Measurements from ENCODE around the gene ASCL5.

DNA sequence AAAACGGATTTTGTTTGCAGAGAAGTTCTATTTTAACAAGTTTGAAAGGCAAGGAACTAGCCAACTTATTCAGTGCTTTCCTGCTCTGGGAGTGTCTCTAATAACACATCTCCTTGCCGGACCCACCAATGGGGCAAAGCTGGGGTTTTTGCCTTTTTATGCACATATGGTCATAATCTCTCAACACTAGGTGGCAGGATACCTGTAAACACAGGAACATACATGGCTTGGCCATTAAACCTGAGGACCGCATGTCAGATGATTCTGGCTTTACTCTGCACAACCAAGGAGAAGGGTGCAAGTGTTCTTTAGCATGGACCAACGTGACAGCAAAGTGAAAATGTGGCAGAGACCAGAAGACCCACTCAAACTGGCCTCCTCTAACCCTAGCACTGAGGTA is 22.4 kb upstream of the ASCL5 start:
- TF ChIP-seq ASH2L (IDR thresholded peaks at IDR 0.05; ENCODE audit: borderline replicate concordance, low read depth) (no peak), FOS (IDR thresholded peaks at IDR 0.05; ENCODE audit: borderline replicate concordance, extremely low read depth, insufficient read length) (no peak), CTCF (IDR thresholded peaks at IDR 0.05 in 2 of 3, conservative IDR thresholded peaks at IDR 0.05 in 1 of 3; ENCODE audit: control insufficient read depth in 2 of 3, extremely low read depth in 1 of 3, insufficient read depth in 1 of 3, low read depth in 3 of 3, low read length in 3 of 3) (peak; percentile 41 to 52 (median 44); a peak in 4 of 6 replicates)
- TF ChIP-seq, protein P1, sequence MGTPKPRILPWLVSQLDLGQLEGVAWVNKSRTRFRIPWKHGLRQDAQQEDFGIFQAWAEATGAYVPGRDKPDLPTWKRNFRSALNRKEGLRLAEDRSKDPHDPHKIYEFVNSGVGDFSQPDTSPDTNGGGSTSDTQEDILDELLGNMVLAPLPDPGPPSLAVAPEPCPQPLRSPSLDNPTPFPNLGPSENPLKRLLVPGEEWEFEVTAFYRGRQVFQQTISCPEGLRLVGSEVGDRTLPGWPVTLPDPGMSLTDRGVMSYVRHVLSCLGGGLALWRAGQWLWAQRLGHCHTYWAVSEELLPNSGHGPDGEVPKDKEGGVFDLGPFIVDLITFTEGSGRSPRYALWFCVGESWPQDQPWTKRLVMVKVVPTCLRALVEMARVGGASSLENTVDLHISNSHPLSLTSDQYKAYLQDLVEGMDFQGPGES (IDR thresholded peaks at IDR 0.05): no peak
